NCI-H82 treated with DMSO at 0.1 percent for 48 hours (cell line): ENCODE data around the gene GMCL2.
"Not testable (repeated sequence)": the region's sequence is repeated elsewhere in the genome, so short reads cannot be mapped to it uniquely, and the experiment has no call there.

Source experiments
- DNase-seq: peaks from one replicate; lab custom pipeline; 2025; ENCODE audit not compliant: unreplicated experiment; lab: John Stamatoyannopoulos, UW

Gene GMCL2, protein sequence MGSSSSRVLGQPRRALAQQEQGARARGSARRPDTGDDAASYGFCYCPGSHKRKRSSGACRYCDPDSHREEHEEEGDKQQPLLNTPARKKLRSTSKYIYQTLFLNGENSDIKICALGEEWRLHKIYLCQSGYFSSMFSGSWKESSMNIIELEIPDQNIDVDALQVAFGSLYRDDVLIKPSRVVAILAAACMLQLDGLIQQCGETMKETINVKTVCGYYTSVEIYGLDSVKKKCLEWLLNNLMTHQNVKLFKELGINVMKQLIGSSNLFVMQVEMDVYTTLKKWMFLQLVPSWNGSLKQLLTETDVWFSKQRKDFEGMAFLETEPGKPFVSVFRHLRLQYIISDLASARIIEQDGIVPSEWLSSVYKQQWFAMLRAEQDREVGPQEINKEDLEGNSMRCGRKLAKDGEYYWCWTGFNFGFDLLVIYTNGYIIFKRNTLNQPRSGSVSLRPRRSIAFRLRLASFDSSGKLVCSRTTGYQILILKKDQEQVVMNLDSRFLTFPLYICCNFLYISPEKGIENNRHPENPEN

DNA sequence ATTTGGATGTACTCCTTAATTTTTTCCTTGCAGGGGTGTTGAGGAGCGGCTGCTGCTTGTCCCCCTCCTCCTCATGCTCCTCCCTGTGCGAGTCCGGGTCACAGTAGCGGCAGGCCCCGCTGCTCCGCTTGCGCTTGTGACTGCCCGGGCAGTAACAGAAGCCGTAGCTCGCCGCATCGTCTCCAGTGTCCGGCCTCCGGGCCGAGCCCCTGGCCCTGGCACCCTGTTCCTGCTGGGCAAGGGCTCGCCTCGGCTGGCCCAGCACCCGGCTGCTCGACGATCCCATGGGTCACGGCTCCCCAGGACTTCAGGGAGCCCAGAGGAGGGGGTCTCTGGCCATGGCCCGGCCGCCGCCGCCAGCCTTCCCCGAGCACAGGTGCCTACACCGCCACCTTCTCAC lies at the start of gene GMCL2:
GMCL2 (minus strand) TSS at position 358 of the 400 bp plus-strand sequence; CDS start at position 286, 72 bp downstream.
- no peak for DNase-seq

DNA sequence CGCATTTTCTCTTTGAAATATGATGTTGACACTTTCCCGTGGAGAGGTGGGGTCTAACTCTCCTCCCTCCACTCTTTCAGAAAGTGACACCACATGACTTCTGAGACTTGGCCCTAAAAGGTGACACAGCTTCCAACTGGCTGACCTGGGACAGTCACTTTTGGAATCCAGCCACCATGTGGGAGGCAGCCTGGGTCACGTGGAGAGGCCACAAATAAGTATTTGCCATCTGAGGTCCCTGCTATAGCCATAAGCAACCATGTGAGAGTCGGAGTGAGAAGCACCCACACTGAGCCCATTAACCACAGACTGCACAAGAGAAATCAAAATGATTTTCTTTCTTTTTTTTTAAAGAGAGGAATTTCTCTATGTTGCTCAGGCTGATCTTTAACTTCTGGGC lies 49.5 kb upstream of the GMCL2 start:
- DNase-seq, result no peak

DNA sequence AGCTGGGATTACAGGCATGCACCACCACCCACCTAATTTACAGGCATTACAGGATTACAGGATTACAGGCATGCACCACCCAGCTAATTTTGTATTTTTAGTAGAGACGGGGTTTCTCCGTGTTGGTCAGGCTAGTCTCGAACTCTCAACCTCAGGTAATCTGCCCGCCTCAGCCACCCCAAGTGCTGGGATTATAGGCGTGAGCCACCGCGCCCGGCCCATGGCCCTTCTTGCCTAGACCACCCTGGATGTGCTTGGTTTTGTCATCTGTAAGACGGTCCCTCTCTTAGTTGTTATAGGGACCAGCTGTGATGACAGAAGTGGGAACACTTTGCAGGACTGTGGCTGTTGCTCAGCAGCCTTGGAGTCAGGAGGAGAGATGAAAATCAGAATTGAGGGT lies 49.0 kb upstream of the GMCL2 start:
- no peak for DNase-seq

DNA sequence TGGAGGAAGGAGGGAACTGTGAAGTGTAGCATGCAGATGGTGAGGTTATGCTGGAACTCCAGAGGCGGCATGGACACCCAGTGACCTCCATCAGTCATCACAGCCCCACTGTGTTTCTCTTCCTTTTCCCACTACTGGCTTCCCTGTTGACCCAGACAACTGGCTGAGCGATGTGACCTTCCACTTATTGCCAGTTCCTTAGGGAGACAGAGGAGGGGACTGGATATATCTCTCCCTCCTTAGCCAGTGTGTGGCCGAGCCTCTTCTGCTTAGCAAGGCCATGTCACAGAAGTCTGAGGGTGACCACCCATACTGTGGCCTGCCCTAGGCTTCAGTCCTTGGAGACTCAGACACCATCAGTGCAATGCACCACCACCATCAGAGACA lies 48.4 kb upstream of the GMCL2 start:
- DNase-seq, result no peak

DNA sequence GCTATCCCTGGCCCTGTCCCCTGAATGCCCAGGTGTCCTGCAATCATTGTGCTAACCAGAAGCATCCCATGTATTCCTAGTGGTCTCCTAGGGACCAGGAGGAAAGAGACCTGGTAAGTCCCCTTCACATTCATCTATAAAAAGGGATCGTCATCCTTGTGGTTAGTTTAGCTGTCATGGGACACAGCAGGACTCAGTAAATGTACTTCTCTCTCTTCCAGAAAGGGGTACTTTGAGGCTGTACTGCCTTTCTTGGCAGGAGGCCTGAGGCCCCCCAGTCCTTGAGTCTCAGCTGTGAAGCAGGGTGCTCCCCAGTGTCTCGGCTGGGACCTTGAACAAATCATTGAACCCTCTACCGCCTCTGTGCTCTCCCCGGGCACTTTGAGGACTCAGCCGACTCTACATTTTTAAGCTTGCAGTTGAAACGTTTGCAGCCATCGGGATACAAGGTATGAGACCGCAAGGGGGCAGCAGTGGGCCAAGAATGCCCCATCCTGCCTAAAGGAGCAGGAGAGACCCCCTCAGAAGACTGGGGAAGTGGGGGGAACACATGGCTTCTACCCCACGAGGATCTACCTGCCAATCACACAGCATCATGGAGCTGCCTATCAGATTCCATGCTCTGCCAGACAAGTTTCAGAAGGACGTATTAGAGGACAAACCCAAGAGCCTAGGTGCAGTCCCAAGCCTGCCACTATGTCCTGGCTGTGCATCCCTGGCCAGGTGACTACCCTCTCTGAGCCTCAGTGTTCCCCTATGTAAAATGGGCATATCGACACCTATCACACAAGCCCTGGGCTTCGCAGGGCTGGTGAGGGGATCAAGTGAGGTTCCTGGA lies 47.8 kb upstream of the GMCL2 start:
- peak; percentile 20 for DNase-seq

DNA sequence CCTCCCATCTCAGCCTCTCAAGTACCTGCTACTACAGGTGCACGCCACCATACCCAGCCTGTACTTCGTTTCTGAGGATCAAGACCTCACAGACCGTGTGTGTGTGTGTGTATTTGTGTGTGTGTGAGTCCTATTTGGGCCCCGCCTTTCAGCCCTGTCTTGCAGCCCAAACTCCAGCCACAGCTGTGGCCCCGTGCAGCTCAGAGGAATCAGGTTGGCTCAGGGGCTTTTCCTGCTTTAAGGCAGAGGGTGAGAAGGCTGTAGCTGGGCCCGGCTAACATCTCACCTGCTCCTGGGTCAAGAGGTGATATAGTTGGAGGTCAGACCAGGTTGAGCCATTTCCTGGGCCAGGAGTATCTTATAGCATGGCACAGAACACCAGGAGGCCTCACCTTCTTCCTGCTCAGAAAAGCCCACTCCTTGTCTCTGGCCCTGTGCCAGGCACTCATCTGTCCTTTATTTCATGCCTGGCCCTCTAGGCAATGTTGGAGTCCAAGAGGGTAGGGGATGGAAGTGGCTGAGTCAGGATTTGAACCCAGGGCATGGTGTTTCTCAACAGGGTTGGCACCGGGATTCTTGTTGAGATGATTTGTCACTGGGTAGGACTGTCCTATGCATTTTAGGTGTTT lies 47.1 kb upstream of the GMCL2 start:
- DNase-seq, result no peak

DNA sequence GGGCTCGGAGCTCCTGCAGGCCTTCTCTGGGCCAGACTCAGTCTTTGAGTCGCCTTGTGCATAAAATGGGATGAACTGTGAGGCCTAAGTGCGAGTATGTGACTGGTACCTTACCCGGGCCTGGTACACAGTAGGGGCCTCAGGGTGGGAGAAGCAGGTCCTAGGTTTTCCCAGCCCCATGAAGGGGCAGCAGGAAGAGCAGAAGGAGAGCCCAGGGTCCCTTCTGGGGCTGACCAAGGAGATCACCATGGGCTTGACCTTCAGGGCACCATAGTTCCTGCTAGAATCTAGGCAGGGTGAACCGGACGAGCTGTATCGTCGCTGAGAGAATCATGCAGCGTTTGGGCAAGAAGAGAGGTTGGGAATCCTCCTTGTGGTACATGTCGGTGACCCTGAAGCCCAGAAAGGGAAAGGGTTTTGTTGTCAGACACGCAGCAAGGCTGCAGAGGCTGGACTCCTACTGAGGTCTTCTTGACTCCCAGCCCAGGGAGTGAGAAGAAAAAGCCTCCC lies 45.8 kb upstream of the GMCL2 start:
- no peak for DNase-seq

DNA sequence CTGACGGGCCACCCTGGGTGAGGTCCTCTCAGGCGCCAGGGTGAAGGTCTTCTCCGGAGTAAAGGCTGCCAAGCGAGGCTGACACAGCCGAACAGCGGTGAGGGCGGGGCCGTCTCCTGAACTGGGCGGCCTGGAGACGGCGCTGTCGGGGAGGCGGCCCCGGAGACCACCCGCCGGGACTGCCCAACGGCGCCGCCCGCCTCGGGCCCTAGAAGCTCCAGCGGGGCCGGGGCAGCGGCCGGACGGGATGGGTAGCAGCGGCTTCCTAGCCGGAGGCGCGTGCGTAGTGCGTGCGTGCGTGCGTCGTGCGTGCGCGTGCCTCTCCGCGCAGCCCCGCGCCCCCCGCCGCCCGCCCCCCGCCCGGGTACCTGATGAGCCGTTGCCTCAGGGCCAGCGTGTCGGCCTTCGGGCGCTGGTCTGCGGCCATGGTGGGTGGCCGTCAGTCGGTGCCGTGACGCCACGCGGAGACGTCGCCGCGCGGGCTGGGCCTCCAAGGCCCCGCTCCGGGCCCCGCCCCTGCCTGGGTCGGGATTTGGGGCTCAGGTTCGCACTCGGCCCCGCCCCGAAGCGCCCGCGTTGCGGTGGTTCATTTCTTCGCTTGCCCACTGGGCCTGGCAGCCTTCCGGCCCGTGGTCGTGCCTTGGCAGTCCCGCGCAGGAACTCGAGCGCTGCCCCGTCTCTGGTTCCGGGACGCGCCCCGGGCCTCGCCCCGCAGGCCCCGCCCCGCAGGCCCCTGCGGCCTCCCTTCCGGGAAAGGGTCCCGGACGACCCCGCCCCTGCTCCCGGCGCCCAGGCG lies 45.2 kb upstream of the GMCL2 start, which contains the start of gene PHYKPL:
PHYKPL (minus strand) TSS at position 679 of the 796 bp plus-strand sequence; CDS start at position 427, 252 bp downstream.
- DNase-seq, result no peak

DNA sequence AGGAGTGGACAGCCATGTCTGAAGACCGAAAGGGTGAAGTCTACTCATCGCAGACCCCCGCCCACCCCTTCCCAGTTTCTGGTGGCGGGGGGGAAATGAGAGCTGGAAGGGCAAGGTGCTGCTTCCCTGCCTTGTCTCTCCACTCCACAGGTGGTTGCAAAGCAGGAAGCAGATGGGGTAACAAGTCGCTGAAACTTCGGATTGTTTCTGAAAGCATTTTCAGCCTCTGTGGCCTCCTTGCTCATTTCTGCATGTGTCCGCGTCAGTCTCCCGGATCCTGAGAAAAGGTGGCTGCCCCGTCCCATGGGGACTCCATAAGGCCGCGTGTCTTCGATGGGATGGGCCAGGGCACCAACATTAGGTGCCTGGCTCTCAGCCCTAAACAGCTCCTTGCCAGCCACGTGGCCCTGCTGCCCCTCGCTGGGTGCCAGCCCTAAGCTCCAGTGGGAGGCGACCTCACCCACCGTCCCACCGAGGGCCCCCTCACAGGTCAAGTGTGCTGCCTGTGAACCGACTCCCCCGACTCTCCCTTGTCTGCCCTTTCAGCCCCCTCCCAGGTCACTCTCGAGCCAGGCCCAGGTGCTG lies 44.5 kb upstream of the GMCL2 start:
- no peak for DNase-seq

DNA sequence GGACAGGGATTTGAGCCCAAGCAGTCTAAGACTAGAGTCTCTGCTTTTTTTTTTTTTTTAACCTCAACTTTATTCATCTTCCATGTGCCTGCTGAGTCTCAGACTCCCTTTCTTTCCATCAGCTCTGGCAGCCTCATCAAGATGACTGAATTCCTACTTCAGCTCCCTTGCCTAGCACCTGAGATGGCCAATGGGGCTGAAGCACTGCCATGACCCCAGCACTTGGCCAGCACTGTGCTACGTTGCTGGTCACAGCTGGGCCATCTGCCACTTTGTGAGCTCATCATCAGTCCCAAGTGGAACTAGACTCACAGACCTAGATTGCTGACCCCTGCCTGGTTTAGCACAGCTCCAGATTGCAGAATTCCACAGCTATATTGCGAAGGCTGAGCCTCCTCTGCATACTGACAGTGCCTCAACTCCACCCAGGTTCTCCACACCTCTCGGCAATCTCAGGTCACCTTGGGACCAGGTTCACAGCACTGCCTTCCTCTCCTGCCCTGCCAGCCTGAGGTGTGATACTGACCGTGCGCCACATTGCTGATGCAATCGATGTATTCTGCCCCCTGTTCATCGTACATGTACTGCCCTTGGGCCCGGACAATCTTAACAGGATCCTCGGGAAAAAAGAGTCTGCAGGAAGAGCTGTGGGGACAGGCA lies 43.8 kb upstream of the GMCL2 start:
- DNase-seq, result no peak

DNA sequence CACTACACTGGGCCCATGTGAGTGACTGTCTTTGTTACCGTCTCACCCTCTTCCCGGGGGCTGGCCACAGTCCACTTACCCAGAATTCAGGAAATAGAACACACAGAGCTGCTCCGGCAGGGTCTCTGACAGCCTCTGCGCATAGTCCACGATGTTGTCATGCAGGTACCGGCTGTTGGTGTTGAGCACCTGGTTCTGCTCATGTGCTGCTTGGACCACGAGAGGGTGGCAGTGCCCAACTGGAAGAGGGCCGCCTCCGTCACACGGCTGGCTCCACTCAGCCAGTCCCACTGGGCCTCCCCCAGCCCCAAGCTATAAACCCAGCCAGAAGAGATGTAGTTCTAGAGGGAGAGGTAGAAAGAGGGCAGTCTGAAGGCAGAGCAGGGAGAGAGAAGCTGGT lies 42.7 kb upstream of the GMCL2 start:
- no peak for DNase-seq

DNA sequence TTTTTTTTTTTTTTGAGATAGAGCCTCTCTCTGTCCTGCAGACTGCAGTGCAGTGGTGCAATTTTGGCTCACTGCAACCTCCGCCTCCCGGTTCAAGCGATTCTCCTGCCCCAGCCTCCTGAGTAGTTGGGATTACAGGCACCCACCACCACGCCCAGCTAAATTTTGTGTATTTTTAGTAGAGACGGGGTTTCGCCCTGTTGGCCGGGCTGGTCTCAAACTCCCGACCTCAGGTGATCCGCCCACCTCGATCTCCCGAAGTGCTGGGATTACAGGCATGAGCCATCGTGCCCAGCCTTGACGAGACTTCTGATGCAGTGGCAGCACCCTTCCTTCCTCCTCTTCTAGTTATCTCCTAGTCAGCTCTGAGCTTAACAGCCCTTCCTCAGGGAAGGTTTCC lies 41.9 kb upstream of the GMCL2 start:
- not testable (repeated sequence) for DNase-seq

DNA sequence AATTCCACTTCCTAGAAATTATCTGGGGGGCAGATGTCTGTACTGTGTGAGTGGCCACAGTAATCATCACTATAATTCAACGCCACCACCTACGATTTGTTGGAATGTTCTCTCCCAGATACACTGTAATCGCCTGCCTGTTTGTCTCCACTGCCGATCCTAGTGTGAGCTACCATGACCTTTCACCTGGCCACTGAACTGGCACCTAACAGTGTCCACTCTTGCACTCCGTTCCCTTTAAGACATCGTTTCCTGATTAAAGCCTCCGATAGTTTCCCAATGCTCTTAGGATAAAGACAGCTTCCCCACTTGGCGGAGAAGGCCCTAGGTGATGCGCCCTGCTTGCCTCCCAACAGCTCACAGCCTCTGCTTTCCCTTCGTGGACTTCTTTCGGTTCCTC lies 41.4 kb upstream of the GMCL2 start:
- no peak for DNase-seq

DNA sequence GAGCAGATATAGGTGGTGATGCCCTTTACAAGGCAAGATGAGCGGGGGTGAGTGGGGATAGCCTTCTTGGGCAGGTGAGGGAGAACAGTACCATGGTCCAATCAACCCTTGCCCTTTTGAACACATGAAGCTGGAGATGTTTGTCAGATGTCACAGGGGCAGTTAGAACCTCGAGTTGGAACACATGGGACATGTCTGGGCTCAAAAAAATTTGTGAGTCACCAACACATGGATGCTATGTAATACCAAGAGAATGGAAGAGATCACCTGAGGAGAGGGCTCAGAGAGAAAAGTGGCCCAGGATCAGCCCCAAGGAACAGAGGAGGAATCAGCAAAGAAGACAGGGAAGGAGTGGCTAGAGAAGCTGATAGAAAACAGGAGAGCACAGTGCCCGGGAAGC lies 40.8 kb upstream of the GMCL2 start:
- no peak for DNase-seq

DNA sequence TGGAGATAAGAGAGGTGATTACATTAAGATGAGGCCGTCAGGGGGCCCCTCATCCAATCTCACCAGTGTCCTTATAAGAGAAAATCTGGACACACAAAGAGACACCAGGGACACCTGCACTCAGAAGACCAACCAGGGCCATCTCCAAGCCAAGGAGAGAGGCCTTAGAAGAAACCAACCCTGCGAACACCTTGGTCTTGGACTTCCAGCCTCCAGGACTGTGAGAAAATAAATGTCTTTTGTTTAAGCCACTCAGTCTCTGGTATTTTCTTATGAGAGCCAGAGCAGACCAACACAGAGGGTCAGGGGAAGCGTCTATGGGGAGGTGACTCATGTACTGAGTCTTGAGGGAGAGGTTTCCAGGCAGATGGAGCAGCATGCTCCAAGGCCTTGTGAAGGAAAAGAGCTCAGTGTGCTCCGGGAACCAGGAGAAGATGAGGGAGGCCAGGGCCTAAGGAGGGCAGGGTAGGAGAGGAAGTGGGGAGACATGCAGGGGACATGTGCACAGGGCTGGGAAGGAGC lies 40.0 kb upstream of the GMCL2 start:
- DNase-seq, result no peak

DNA sequence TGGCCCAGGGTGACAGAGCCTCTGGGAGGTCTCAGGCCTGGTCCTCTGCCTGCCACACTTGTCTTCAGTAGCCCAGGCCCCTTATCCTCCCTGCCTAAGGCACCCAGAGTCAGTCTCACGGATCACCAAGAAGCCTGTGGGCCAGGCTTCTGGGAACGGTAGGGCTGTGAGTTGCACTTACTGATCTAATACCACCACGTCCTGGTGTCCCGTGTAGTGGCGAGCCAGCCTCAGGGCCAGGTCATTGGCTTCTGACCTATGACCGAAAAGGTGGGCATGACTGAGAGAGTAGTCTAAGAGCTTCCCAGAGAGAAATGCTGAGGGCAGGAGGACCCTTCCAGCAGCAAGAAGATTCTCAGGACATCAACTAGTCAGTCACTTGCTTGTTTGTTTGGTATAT lies 38.0 kb upstream of the GMCL2 start:
- no peak for DNase-seq

DNA sequence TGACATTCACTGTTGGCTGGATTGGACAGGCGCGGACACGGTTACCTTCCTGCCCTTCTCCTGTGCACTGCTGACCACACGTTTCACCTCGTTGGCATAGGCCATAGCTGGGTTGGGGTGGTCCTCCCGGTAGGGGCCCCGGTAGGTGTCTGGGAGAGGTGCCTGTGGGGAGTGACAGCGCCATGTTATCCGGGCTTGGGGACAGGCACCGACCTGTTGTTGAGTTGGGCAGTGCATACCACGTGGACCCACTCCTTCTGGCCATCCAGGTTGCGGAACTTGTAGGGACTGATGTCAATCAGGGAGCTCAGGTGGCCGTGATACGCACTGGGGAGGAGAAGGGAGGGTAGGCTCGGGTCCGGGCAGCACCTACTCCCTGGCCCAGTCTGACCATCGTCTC lies 37.2 kb upstream of the GMCL2 start:
- DNase-seq, result no peak

DNA sequence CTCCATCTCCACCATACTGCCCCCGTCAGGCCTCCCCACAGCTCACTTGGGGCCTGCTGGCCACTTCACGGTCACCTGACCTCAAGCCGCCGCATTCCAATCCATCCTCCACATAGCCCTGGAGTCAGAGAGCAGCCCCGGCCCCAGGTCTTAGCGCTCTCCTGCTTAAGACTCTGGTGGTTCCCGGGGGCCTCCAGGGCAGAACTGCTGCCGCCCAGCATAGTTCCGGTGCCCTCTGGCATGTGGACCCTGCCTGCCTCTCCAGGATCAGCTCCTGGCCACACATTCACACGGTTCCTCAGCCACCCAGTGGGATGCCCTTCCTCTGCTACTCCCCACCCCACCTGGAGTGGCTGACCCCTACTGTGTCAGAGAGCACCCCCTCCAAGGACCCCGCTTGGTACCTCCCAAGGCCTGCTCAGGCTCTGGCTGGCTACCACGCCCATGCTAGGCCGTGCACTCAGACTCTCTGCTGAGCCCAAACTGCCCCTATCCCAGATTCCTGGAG lies 36.7 kb upstream of the GMCL2 start:
- no peak for DNase-seq

DNA sequence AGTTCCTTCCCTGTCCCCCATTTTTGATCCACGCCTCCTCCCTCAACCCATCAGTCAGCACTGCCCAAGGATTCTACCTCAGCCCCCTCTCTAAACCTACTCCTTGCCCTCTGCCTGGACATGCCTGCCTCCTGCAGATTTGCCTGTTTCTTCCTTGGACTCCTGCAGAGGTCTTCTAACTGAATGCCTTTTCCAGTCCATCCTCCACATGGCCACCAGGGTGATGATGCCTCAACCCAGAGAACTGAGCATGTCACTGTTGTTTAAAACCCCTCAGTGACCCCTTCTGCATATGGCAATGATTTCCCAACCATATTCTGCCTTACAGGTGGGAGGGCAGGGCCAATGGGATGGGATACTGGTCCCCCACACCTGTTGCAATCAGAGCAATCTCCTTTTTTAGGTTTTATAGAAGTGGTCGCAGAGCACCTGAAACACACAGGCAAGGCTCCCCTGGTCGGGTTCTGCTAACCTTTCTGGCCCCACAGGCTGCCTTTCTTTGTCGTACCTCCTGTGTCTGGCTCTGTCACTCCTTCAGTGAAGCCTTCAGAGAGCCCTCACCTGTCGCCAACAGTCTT lies 36.1 kb upstream of the GMCL2 start:
- DNase-seq, result no peak
